Measurements from ENCODE around the gene MORC3.

GRCh38 chr21:36347278-36347961 lies 27.4 kb downstream of the MORC3 start:
- TF ChIP-seq CTCF (conservative IDR thresholded peaks at IDR 0.05; ENCODE audit: low read length) (no peak), EZH2phosphoT487 (IDR thresholded peaks at IDR 0.05; ENCODE audit: borderline replicate concordance, low read depth, low read length) (no peak)

Data from OCI-LY7 (cell line).